ENCODE measurements around the gene CCKAR.

The CCKAR gene

DNA sequence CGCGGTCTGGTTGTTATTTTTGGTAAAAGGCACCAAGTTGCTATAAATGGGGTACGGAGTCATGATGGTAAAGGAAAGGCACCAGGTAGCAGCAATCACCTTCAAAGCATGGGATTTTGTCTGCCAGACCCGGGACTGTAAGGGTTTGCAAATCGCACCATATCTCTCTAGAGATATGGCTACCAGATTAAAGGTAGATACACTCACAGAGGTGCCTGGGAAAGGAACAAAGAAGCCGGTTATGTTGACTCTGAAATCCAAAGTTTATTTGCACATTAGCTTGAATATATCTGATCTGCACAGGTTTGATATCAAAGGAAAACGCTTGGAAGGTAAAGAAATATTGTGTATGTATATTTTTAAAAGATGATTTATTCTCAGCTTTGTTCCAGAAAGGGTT, 4.6 kb downstream of the CCKAR start:
- TF ChIP-seq SIN3A (IDR thresholded peaks at IDR 0.05; ENCODE audit: borderline replicate concordance, insufficient read depth, low read length) (no peak), REST (IDR thresholded peaks at IDR 0.05; ENCODE audit: insufficient read depth in 1 of 2, low read depth in 2 of 2, low read length in 2 of 2) (no peak), TAF1 (IDR thresholded peaks at IDR 0.05; ENCODE audit: borderline replicate concordance, insufficient read depth, low read length) (no peak), FOXP2 (optimal IDR thresholded peaks at IDR 0.05; ENCODE audit: borderline replicate concordance, extremely low read depth, extremely low read length, insufficient read depth) (no peak), POLR2AphosphoS5 (IDR thresholded peaks at IDR 0.05; ENCODE audit: low read depth, low read length) (no peak)

- TF ChIP-seq TAF1 (IDR thresholded peaks at IDR 0.05; ENCODE audit: borderline replicate concordance, insufficient read depth, low read length) (no peak), SIN3A (IDR thresholded peaks at IDR 0.05; ENCODE audit: borderline replicate concordance, insufficient read depth, low read length) (no peak), REST (IDR thresholded peaks at IDR 0.05; ENCODE audit: insufficient read depth in 1 of 2, low read depth in 2 of 2, low read length in 2 of 2) (no peak), POLR2AphosphoS5 (IDR thresholded peaks at IDR 0.05; ENCODE audit: low read depth, low read length) (no peak), FOXP2 (optimal IDR thresholded peaks at IDR 0.05; ENCODE audit: borderline replicate concordance, extremely low read depth, extremely low read length, insufficient read depth) (no peak)
Measured at GRCh38 chr4:26484516-26484915, 5.8 kb downstream of the CCKAR start.

DNA sequence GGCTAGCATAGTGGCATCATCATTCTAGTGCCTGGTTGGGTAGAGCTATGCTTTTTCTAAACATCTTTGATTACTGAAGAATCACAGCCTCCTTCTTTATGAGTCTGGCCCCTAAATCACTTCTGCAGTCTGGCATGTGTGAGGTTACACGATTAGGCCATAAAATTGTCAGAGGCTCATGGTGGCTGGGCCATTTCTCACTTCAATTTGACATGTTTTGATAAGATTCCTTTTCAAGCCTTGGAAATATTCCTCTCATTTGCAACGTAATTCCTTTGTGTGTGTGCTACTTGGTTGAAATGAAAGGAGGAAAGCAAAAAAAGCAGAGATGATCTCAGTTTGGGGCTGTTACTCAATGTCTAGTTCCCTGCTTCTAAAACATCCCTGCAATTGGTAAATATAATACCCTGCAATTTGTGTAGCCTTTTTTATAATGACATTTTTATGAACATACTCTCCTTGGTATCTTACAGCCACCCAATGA, 6.2 kb downstream of the CCKAR start:
- no peak for TF ChIP-seq REST (IDR thresholded peaks at IDR 0.05; ENCODE audit: insufficient read depth in 1 of 2, low read depth in 2 of 2, low read length in 2 of 2)
- TF ChIP-seq TAF1 (IDR thresholded peaks at IDR 0.05; ENCODE audit: borderline replicate concordance, insufficient read depth, low read length), result no peak
- TF ChIP-seq SIN3A (IDR thresholded peaks at IDR 0.05; ENCODE audit: borderline replicate concordance, insufficient read depth, low read length), result no peak
- TF ChIP-seq POLR2AphosphoS5 (IDR thresholded peaks at IDR 0.05; ENCODE audit: low read depth, low read length), result no peak
- TF ChIP-seq FOXP2 (optimal IDR thresholded peaks at IDR 0.05; ENCODE audit: borderline replicate concordance, extremely low read depth, extremely low read length, insufficient read depth), result no peak

DNA sequence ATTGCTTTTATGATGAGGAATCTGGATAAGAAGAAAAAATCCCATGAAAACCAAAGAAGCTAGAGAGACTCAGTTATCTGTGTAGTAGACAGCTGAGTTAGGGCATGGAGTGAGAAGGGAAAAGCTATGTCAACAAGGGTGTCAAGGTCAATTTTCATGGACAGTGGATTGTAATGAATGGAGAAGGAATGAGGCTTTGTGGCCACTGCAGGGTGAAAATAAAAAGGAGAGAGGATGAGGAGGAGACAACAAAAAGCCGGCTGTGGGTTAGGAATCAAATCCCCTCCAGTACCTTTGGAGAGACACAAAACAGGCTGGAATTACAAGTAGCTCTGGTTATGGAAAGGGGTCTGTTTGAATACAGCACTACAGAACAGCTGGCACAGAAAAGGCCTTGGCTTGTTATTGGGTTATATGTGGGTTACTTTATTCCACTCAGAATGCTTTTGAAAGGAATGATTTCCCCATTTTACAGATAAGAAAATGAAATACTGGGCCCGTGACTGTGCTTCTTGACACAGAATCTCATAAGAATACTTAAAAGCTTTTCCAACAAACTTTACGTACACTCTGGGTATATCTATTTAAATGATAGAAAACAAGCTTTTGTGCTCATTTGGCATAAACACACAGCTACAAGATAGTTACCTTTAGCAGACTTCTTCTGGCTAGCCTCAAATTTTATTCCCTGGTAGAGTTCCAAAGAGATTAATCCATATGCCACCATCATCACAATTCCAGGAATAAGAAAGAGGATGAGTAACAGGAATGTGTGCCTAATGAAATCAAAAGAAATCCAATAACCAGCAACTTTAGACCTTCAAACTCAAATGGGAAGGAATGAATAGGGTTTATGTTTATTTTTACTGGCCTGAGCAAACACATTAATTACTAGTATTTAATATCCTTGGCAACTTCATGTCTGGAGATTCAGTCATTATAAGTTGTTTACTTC, 7.5 kb downstream of the CCKAR start:
- TF ChIP-seq TAF1 (IDR thresholded peaks at IDR 0.05; ENCODE audit: borderline replicate concordance, insufficient read depth, low read length) (no peak), SIN3A (IDR thresholded peaks at IDR 0.05; ENCODE audit: borderline replicate concordance, insufficient read depth, low read length) (no peak), REST (IDR thresholded peaks at IDR 0.05; ENCODE audit: insufficient read depth in 1 of 2, low read depth in 2 of 2, low read length in 2 of 2) (no peak), FOXP2 (optimal IDR thresholded peaks at IDR 0.05; ENCODE audit: borderline replicate concordance, extremely low read depth, extremely low read length, insufficient read depth) (no peak), POLR2AphosphoS5 (IDR thresholded peaks at IDR 0.05; ENCODE audit: low read depth, low read length) (no peak)

All from PFSK-1 (cell line).